Erythroblast (primary cell): ENCODE data around the gene FGD3.

Experiments used
- GATA1 ChIP-seq: IDR thresholded peaks from 2 replicates; pipeline ENCODE4 v1.6.1; 2011; ENCODE audit warnings: low read depth, mild to moderate bottlenecking, control low read depth, low read length, moderate library complexity
- POLR2A ChIP-seq: IDR thresholded peaks from 2 replicates; pipeline ENCODE4 v1.6.1; 2011; ENCODE audit warnings: mild to moderate bottlenecking, low read length

- TF ChIP-seq POLR2A (no peak), GATA1 (no peak)
Observed at GRCh38 chr9:92948632-92949031, 1.3 kb downstream of the FGD3 start.
